PFSK-1 (cell line): Measurements from ENCODE around the gene CCDC188.

Experiments
- FOXP2 ChIP-seq: optimal IDR thresholded peaks from 2 replicates; pipeline ENCODE3; 2011; ENCODE audit warnings: borderline replicate concordance, control low read depth, inconsistent platforms; ENCODE audit not compliant: insufficient read depth; ENCODE audit errors: extremely low read length, extremely low read depth
- POLR2AphosphoS5 ChIP-seq: IDR thresholded peaks from 2 replicates; pipeline ENCODE4 v1.6.1; 2012; ENCODE audit warnings: low read depth, mild to moderate bottlenecking, control low read depth, low read length, moderate library complexity
- REST ChIP-seq, 2 experiments: IDR thresholded peaks; 2 replicates each; pipeline versions ENCODE4 v1.6.1 to v1.8.0; 2011 to 2012; ENCODE audit warnings: low read depth in 2 of 2, low read length in 2 of 2, control low read depth in 1 of 2, inconsistent platforms in 1 of 2, mild to moderate bottlenecking in 1 of 2, moderate library complexity in 1 of 2; ENCODE audit not compliant: insufficient read depth in 1 of 2
- SIN3A ChIP-seq: IDR thresholded peaks from 2 replicates; pipeline ENCODE4 v1.6.1; 2012; ENCODE audit warnings: mild to moderate bottlenecking, low read length, moderate library complexity, borderline replicate concordance; ENCODE audit not compliant: insufficient read depth
- TAF1 ChIP-seq: IDR thresholded peaks from 2 replicates; pipeline ENCODE4 v1.6.1; 2012; ENCODE audit warnings: low read length, control low read depth, borderline replicate concordance; ENCODE audit not compliant: insufficient read depth

Gene CCDC188

GRCh38 chr22:20184501-20185165, 33.8 kb upstream of the CCDC188 start:
- TF ChIP-seq SIN3A, result no peak
- no peak for TF ChIP-seq FOXP2
- TF ChIP-seq REST (IDR thresholded peaks at IDR 0.05; ENCODE audit: insufficient read depth in 1 of 2, low read depth in 2 of 2, low read length in 2 of 2), result no peak
- TF ChIP-seq TAF1, result no peak
- TF ChIP-seq POLR2AphosphoS5, result no peak

GRCh38 chr22:20183823-20184222, 33.0 kb upstream of the CCDC188 start:
- TF ChIP-seq POLR2AphosphoS5, result no peak
- TF ChIP-seq REST (IDR thresholded peaks at IDR 0.05; ENCODE audit: insufficient read depth in 1 of 2, low read depth in 2 of 2, low read length in 2 of 2), result no peak

- no peak for TF ChIP-seq POLR2AphosphoS5
- TF ChIP-seq FOXP2, result no peak
- no peak for TF ChIP-seq REST (IDR thresholded peaks at IDR 0.05; ENCODE audit: insufficient read depth in 1 of 2, low read depth in 2 of 2, low read length in 2 of 2)
- no peak for TF ChIP-seq TAF1
- no peak for TF ChIP-seq SIN3A
These were observed 32.2 kb upstream of the CCDC188 start for GRCh38 chr22:20183101-20183500.

GRCh38 chr22:20182365-20182764, 31.5 kb upstream of the CCDC188 start:
- TF ChIP-seq FOXP2, result no peak
- TF ChIP-seq REST (IDR thresholded peaks at IDR 0.05; ENCODE audit: insufficient read depth in 1 of 2, low read depth in 2 of 2, low read length in 2 of 2), result no peak
- no peak for TF ChIP-seq SIN3A
- TF ChIP-seq POLR2AphosphoS5, result no peak
- no peak for TF ChIP-seq TAF1

GRCh38 chr22:20181884-20182236, 31.0 kb upstream of the CCDC188 start:
- TF ChIP-seq SIN3A (no peak), POLR2AphosphoS5 (no peak)
